Stimulated activated CD8-positive, alpha-beta memory T cell treated with anti-CD3 and anti-CD28 coated beads, Interleukin-2, amount 100 ng/mL, for 48 hours (primary cell): ENCODE results near the gene KRT17.

Source experiments
- DNase-seq, 2 donors: peaks; one replicate each; pipeline ENCODE4 v3.0.0-alpha.2; 2020; ENCODE audit warnings: low read depth in 2 of 2

Gene KRT17

GRCh38 chr17:41624208-41625101, at the start of gene KRT17:
KRT17 (minus strand) TSS chr17:41624575; CDS start chr17:41624509, 66 bp downstream.
- no peak for DNase-seq

- no peak for DNase-seq
These were observed 47.8 kb upstream of the KRT17 start for GRCh38 chr17:41672153-41672552.

- DNase-seq, result no peak
These were observed 43.1 kb upstream of the KRT17 start for GRCh38 chr17:41667280-41668041.

- peak; percentile 74 to 86 for DNase-seq
These were observed 42.4 kb upstream of the KRT17 start for GRCh38 chr17:41666708-41667279.

- peak; percentile 49 to 51 for DNase-seq
These were observed 41.9 kb upstream of the KRT17 start for GRCh38 chr17:41666237-41666641.

GRCh38 chr17:41665566-41666236, 41.3 kb upstream of the KRT17 start:
- peak; percentile 87 to 91 for DNase-seq

- DNase-seq, result no peak
These were observed 40.5 kb upstream of the KRT17 start for GRCh38 chr17:41664587-41665565.

GRCh38 chr17:41664172-41664457, 39.7 kb upstream of the KRT17 start:
- no peak for DNase-seq

- DNase-seq, result no peak
These were observed 39.2 kb upstream of the KRT17 start for GRCh38 chr17:41663451-41664171.

- no peak for DNase-seq
These were observed 35.9 kb upstream of the KRT17 start for GRCh38 chr17:41660221-41660711.

GRCh38 chr17:41659427-41660212, 35.2 kb upstream of the KRT17 start:
- DNase-seq, result no peak

GRCh38 chr17:41658846-41659245, 34.5 kb upstream of the KRT17 start:
- DNase-seq, result no peak

GRCh38 chr17:41657936-41658335, 33.6 kb upstream of the KRT17 start:
- no peak for DNase-seq

- DNase-seq, result no peak
These were observed 32.9 kb upstream of the KRT17 start for GRCh38 chr17:41657176-41657754.

GRCh38 chr17:41656249-41657023, 32.1 kb upstream of the KRT17 start:
- DNase-seq, result no peak

GRCh38 chr17:41655611-41656111, 31.3 kb upstream of the KRT17 start:
- no peak for DNase-seq

GRCh38 chr17:41654678-41655607, 30.6 kb upstream of the KRT17 start:
- no peak for DNase-seq
